ENCODE data around the gene HOXD13.
A peak's percentile ranks its signal among the peaks of the same experiment; 100 is the strongest.

Gene HOXD13

GRCh38 chr2:176121190-176122051 is 28.9 kb downstream of the HOXD13 start:
- no peak for DNase-seq

- DNase-seq, result no peak
Measured at GRCh38 chr2:176122052-176122682, 29.6 kb downstream of the HOXD13 start.

GRCh38 chr2:176122683-176123410 is 30.3 kb downstream of the HOXD13 start, which contains the start of gene HOXD9:
Gene HOXD9 (plus strand): TSS chr2:176122719. CDS start chr2:176122769, 50 bp downstream.
- DNase-seq, result no peak

GRCh38 chr2:176123411-176124109 is 31.0 kb downstream of the HOXD13 start:
- no peak for DNase-seq

- DNase-seq, result no peak
Measured at GRCh38 chr2:176124110-176124946, 31.8 kb downstream of the HOXD13 start.

- DNase-seq, result no peak
Measured at GRCh38 chr2:176124947-176125771, 32.6 kb downstream of the HOXD13 start.

GRCh38 chr2:176125772-176126054 is 33.2 kb downstream of the HOXD13 start:
- DNase-seq, result peak in 1 of 3 experiments; percentile 28

- DNase-seq, result peak; percentile 54 to 87 (median 65)
Measured at GRCh38 chr2:176126929-176127773, 34.6 kb downstream of the HOXD13 start.

GRCh38 chr2:176127774-176128072 is 35.2 kb downstream of the HOXD13 start:
- peak in 1 of 3 experiments; percentile 68 for DNase-seq

- DNase-seq, result peak; percentile 8 to 85 (median 84)
Measured at GRCh38 chr2:176128172-176128981, 35.9 kb downstream of the HOXD13 start.

- DNase-seq, result peak; percentile 73 to 93 (median 90)
Measured at GRCh38 chr2:176128982-176129796, 36.7 kb downstream of the HOXD13 start, which contains the start of gene HOXD8. Gene HOXD8 (plus strand): TSS chr2:176129705. CDS start chr2:176130367, 662 bp downstream.

GRCh38 chr2:176129813-176130146 is 37.3 kb downstream of the HOXD13 start:
- DNase-seq, result peak in 2 of 3 experiments; percentile 45 to 90

- peak; percentile 45 to 90 (median 86) for DNase-seq
Measured at GRCh38 chr2:176130147-176130956, 37.8 kb downstream of the HOXD13 start.

GRCh38 chr2:176130957-176131847 is 38.7 kb downstream of the HOXD13 start:
- peak in 1 of 3 experiments; percentile 43 for DNase-seq

- DNase-seq, result no peak
Measured at GRCh38 chr2:176131848-176132158, 39.3 kb downstream of the HOXD13 start.

All from NCI-H1417 (cell line).